Activated CD4-positive, alpha-beta T cell treated with anti-CD3 and anti-CD28 coated beads, Interleukin-2, amount 50 U/mL, for 4 hours (primary cell): Measurements from ENCODE around the gene FOXN3.

Experiments
- DNase-seq, 2 experiments: peaks; one replicate each; pipeline ENCODE4 v3.0.0-alpha.2; 2020

The FOXN3 gene, protein sequence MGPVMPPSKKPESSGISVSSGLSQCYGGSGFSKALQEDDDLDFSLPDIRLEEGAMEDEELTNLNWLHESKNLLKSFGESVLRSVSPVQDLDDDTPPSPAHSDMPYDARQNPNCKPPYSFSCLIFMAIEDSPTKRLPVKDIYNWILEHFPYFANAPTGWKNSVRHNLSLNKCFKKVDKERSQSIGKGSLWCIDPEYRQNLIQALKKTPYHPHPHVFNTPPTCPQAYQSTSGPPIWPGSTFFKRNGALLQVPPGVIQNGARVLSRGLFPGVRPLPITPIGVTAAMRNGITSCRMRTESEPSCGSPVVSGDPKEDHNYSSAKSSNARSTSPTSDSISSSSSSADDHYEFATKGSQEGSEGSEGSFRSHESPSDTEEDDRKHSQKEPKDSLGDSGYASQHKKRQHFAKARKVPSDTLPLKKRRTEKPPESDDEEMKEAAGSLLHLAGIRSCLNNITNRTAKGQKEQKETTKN

GRCh38 chr14:89417091-89417464 is at the start of gene FOXN3:
FOXN3 (minus strand) TSS chr14:89417233; CDS start chr14:89412476, 4,757 bp downstream.
- peak; percentile 87 to 90 for DNase-seq

DNA sequence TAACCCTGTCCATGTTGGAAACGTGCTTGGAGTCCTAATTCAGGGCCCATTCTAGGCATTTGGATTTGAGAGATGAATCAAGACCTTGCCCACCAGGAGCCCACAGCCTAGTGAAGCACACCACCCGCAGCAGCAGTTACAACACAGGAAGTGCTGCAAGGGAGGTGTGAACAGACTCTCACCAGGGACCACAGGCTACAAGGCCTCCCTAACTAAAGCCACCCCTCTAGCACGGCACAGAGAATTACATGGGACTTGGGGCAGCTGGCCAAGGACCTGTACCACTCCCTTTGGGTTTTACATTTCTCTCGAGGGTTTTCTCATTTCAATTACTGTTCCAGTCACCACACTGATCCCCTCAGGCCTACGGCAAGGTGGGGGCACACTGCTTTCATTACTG is 49.5 kb upstream of the FOXN3 start:
- DNase-seq, result no peak

GRCh38 chr14:89465876-89466275 is 48.8 kb upstream of the FOXN3 start:
- DNase-seq, result no peak

- no peak for DNase-seq
These were observed 44.2 kb upstream of the FOXN3 start for GRCh38 chr14:89461256-89461655.

- DNase-seq, result no peak
These were observed 41.8 kb upstream of the FOXN3 start for GRCh38 chr14:89458713-89459420.

DNA sequence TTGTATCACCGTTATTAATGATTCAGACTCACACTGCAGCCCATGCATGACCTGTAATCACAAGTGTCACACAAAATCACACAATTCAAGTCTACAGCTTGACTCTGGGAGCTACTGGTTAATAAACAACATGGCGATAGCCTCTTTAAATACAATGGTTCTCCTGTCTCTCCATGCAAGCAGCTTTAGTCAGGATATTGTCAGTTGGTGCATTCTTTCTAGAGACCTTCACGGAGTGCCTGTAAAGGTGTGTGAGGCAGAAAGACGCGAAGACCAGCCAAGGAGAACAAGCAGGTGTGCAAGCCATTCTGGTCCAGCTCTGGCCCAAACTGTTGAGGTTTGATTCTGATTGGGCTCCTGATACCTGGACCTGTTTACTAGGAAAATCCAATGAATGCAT is 40.0 kb upstream of the FOXN3 start:
- DNase-seq, result no peak

DNA sequence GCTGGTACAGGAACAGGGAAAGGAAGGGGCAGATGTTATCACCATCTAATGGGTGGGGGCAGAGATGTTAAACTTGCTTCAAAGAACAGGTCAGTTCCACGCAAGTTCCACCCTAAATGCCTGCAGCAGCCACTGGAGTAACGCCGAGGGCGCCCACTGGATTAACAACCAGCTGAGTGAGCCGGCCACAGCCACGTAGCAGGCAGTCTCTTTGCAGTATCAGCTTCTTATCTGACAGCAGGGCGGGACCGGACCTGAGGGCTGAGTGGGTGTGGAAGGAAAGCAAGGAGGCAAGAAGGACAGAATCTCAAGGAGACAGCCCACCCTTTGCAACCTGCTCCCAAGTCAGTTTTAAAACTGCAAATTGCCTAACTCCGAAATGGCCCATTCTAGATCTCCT is 38.4 kb upstream of the FOXN3 start:
- no peak for DNase-seq

DNA sequence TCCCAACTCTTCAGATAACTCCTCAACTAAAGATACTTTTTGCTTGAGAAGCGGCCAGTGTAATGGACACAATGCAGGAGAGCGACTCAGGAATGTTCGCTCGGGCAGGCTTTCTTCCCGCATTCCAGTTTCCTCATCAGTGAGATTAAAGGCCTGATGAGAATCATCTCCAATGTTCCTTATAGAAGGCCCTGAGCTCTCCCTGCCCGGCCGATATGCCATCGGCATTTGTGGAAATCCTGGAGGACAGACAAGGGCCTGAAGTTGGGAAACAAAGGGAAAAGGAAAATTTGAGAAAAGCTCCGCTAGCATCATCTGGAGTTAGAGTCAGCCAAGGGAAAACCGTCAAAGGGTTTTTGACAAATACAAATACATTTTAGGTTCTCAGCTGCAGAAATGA is 38.0 kb upstream of the FOXN3 start:
- no peak for DNase-seq

- DNase-seq, result no peak
These were observed 35.2 kb upstream of the FOXN3 start for GRCh38 chr14:89452281-89452680.

DNA sequence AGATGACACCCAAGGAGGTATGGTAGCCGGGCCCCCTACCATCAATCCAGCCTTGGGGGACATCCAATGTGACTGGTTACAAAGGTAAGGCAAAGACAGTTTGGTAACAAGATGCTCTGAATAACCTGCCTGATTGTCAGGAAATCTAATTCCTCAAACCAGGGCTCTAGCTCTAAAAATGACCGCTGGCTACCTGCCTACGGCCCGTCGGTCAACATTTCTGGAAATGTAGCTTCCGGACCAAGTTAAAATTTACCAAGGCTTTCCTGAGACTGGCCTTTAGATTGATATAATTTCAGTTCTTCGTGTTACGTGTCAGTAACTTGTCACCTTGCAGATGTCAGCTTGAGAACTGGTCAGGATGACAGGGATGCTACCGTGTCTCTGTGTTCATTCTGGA is 34.2 kb upstream of the FOXN3 start:
- no peak for DNase-seq

DNA sequence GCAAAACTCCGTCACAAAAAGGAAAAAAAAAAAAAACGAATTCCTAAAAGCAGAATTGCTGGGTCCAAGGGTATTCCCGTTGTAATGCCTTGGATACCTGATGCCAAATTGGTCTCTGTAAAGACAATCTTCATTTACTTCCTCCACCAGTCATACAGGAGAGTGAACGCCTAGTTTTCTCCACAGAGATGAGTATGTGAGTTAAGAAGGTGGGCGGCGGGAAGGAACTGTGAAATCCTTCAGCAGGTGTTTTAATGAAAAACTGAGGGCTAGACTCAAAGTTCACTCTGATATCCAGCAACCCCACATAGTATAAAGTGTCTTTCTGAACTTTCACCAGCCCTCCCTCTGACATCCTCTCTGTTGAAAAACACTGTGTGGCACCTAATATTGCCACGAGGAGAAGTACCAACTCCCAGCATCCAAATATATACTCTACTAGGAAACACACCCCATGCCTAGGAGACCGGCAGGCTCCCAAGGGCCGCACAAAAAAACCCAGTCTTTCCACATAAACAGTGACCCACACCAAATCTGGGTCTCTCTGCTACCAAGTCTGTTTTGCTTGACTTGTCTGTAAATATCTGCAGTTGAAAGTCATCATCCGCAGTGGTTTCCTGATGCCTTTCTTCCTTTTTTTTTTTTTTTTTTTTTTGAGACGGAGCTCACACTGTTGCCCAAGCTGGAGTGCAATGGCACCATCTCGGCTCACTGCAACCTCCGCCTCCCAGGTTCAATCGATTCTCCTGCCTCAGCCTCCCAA is 30.3 kb upstream of the FOXN3 start:
- no peak for DNase-seq

- DNase-seq, result peak; percentile 28 to 34
These were observed 28.4 kb upstream of the FOXN3 start for GRCh38 chr14:89445273-89445973.

- DNase-seq, result no peak
These were observed 27.6 kb upstream of the FOXN3 start for GRCh38 chr14:89444516-89445125.

DNA sequence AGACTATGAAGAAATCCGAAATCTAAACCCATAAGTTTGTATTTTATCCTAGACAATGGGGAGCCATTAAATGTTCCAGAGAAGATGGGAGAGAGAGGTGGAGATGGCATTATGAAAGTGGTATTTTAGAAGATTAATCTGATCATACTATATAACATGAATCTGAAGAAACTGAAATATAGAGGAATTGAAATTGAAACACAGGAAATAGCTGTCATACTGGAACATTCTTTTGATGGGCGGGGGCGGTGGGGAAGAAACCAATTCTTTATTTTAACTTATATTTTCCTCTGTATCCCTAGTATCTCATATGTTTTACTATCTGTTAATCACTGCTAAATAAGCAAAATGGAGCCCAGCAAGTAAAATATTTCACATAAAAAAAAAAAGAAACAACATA is 27.0 kb upstream of the FOXN3 start:
- peak; percentile 33 to 35 for DNase-seq

DNA sequence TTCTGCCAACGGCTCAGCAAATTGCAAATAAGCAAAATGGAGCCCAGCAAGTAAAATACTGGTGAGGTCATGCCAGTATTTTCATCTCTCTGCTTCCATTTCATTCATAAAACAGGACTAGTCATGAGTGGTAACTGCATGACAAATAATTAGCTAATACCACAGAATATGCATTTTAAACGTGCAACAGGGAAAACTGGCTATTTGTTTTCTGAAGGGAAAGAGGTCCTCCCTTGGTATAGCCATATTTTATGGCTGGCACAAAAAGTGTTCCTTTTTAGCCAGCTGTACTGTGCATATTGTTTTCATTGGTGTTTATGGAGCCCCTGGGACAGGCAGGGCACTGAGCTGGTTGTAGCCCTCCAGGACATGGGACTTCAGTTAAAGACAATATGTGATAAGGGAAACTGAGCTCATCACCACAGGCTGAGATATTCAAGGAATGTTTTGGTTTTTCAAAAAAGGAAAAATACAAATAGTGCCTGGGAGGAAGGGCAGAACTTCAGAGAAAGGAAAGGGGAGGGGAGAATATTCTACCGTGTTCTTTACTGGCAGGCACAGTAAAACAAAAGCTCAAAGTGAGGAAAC is 26.1 kb upstream of the FOXN3 start:
- no peak for DNase-seq

GRCh38 chr14:89442280-89442679 is 25.2 kb upstream of the FOXN3 start:
- DNase-seq, result no peak

- DNase-seq, result no peak
These were observed 24.2 kb upstream of the FOXN3 start for GRCh38 chr14:89440986-89441909.

GRCh38 chr14:89435892-89436656 is 19.0 kb upstream of the FOXN3 start:
- no peak for DNase-seq

DNA sequence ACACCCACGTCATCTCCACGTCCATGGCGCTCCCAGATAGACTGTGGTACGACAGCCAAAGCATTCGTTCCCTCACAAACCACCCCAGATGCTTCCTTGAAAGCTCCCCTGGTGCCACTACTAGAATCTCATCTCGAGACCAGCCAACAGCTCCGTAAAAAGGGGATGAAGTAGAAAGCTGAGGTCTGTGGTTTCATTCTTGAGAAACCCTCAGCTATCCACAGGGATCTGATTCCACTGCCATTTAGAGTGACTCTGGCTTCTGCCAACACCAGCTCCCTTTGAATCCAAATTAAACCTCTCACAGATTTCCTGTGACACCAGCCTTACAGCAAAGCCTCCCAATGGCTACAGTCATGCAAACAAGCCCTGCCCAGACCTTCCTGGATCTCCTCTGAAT is 18.5 kb upstream of the FOXN3 start:
- no peak for DNase-seq

DNA sequence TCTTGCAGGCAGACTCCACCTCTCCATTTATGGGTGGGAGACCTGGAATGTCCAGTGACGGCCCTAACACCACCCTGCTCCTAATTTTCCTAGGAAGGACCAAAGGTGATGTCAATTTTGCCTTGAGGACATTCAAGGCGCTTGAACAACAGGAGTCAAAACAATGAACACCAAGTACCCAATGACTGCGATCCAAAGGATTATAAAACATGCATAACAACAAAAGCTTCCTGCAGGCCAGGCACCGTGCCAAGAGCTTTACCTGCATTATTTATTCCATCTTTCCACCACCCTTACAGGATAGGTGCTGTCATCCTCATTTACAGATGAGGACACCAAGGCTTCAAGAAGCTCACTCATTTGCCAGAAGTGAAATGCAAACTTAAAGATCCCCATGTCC is 15.2 kb upstream of the FOXN3 start:
- DNase-seq, result no peak
